ENCODE results near the gene TRPM1.

The TRPM1 gene

DNA sequence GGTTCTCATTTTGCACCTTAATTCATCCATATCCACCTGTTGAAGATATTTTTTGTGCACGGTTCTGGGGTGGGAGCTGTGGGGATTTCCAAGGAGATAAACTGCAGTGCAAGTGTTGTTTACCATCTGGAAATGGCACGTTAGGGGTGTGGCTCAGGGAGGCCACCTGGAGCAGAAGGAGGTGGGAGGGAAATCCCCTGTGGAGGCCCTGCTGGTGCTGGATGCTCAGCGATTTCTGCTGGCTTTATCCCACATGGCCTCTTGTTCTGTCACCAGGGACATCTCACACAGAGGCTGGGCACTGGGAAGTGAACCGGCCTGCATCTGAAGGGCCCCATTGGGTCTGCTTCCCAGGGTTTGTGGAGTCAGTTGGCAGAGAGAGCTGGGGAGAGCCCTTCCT, 24.3 kb downstream of the TRPM1 start:
- Histone ChIP-seq H3K9me3 (ENCODE audit: severe bottlenecking) (no peaks in the 10 kb centered on the region), H3K4me3 (ENCODE audit: low read depth, low read length) (no peak overlapping the region), H3K27ac (peak overlapping the region; percentile 34; the same call in 1 of the 2 replicates), H3K36me3 (no peaks in the 10 kb centered on the region), H3K27me3 (ENCODE audit: insufficient read depth, low read depth, severe bottlenecking) (no peaks in the 10 kb centered on the region)
- peak; percentile 70 for DNase-seq
- TF ChIP-seq, protein P1, sequence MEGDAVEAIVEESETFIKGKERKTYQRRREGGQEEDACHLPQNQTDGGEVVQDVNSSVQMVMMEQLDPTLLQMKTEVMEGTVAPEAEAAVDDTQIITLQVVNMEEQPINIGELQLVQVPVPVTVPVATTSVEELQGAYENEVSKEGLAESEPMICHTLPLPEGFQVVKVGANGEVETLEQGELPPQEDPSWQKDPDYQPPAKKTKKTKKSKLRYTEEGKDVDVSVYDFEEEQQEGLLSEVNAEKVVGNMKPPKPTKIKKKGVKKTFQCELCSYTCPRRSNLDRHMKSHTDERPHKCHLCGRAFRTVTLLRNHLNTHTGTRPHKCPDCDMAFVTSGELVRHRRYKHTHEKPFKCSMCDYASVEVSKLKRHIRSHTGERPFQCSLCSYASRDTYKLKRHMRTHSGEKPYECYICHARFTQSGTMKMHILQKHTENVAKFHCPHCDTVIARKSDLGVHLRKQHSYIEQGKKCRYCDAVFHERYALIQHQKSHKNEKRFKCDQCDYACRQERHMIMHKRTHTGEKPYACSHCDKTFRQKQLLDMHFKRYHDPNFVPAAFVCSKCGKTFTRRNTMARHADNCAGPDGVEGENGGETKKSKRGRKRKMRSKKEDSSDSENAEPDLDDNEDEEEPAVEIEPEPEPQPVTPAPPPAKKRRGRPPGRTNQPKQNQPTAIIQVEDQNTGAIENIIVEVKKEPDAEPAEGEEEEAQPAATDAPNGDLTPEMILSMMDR (IDR thresholded peaks at IDR 0.05; ENCODE audit: low read depth, low read length): no peak

DNA sequence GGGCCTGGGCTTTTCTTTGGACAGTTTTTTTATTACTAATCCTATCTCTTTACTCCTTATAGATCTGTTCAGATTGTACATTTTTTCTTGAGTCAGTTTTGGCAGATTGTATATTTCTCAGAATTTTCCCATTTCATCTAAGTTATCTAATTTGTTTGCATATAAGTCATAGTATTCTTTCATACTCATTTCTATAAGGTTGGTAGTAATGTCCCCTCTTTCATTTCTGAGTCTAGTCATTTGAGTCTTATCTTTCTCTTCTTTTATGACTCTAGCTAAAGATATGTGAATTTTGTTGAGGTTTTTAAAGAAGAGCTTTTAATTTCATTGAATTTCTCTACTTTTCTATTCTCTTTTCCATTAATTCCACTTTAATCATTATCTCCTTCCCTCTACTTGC, 27.2 kb downstream of the TRPM1 start:
- TF ChIP-seq, protein P1 (IDR thresholded peaks at IDR 0.05; ENCODE audit: low read depth, low read length): no peak
- DNase-seq: no peak

DNA sequence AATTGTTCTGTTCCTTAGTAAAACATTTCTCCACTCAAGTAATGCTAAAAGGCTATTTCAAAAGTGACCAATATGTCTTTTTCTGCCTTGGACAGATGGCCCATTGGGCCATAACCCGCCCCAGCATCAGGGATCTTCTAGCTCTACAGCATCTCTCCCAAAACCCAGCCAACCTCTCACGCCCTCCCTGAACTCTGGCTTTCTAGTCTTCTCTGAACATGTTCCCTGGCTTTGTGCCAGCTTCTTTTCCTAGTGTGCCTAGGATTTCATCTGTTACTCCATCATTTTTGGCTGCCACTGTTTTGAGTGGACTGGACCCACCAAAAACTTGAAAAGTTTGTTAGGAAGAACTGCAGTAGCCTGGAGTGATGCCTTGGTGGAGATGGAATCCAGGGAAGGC, 30.7 kb downstream of the TRPM1 start:
- Histone ChIP-seq H3K36me3 (no peaks in the 10 kb centered on the region), H3K27me3 (ENCODE audit: insufficient read depth, low read depth, severe bottlenecking) (no peaks in the 10 kb centered on the region), H3K9me3 (ENCODE audit: severe bottlenecking) (no peaks in the 10 kb centered on the region), H3K4me3 (ENCODE audit: low read depth, low read length) (no peak overlapping the region), H3K27ac (no peak overlapping the region)
- no peak for DNase-seq
- TF ChIP-seq, protein P1 (IDR thresholded peaks at IDR 0.05; ENCODE audit: low read depth, low read length): no peak

More for the DNA sequence above, 27.2 kb downstream of the TRPM1 start:
- Histone ChIP-seq H3K36me3 (no peaks in the 10 kb centered on the region), H3K27ac (no peak overlapping the region), H3K9me3 (ENCODE audit: severe bottlenecking) (no peaks in the 10 kb centered on the region), H3K4me3 (ENCODE audit: low read depth, low read length) (no peak overlapping the region), H3K27me3 (ENCODE audit: insufficient read depth, low read depth, severe bottlenecking) (no peaks in the 10 kb centered on the region)

DNA sequence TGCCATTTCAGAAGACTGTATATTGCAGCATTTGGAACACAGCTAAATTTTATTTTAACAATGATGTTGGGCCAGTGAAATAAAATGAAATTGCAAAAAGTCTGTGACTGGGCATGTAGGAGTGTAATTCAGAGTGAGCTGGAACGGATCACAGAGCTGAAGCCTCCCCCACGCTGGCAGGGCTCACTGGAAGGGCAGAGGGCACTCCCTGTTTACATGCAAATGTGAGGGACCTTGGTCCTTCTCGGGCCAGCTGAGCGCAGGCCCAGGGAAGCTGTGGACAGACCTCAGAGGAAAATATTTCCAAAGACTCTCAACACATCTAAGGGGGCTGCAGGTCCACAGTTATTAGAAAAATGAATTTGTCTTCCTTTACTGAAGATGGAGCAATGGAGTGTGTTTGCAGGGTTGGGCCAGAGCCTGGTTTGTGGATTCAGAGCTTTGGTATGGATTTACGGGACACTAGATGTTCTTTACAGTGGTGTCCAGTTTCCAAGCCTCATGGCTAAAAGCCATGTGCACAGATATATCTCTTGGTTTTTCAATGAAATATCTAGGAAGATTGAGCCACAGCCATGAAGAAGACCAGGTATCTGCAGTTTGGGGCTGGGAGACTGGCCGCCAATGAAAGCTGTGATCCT, 32.0 kb downstream of the TRPM1 start:
- Histone ChIP-seq H3K27me3 (ENCODE audit: insufficient read depth, low read depth, severe bottlenecking) (no peaks in the 10 kb centered on the region), H3K4me3 (ENCODE audit: low read depth, low read length) (no peak overlapping the region), H3K36me3 (no peaks in the 10 kb centered on the region), H3K27ac (no peak overlapping the region), H3K9me3 (ENCODE audit: severe bottlenecking) (no peaks in the 10 kb centered on the region)
- DNase-seq: no peak
- TF ChIP-seq, protein P1 (IDR thresholded peaks at IDR 0.05; ENCODE audit: low read depth, low read length): no peak

DNA sequence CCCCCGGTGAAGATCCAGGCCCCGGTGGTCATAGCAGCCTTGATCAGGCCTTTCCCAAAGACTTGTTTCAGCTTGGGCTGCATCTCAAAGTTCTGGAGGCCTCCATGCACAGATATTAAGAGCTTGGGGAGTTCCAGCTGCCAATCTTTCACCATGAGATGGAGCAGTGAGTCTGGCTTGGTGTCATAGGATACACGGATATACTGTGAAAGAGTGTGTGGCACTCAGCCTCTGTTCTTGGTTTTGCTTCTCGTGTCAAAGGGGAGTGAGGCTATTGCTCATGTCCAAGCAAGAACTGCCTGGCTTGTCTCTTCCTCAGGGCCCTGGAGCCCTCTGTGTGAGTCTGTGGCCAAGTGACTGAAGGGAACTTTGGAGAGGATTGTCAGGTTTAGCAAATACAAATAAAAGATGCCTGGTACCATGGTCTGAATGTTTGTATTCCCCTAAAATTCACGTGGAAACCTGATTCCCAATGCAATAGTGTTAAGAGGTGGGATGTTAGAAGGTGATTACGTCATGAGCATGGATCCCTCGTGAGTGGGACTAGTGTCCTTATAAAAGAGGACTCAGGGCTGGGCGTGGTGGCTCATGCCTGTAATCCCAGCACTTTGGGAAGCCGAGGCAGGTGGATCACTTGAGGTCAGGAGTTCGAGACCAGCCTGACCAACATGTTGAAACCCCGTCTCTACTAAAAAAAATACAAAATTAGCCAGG, 33.5 kb downstream of the TRPM1 start:
- H3K27me3 ChIP-seq (ENCODE audit: insufficient read depth, low read depth, severe bottlenecking): no peaks in the 10 kb centered on the region
- TF ChIP-seq, protein P1 (IDR thresholded peaks at IDR 0.05; ENCODE audit: low read depth, low read length): no peak
- H3K27ac ChIP-seq: no peak overlapping the region
- H3K4me3 ChIP-seq (ENCODE audit: low read depth, low read length): no peak overlapping the region
- no peaks in the 10 kb centered on the region for H3K36me3 ChIP-seq
- DNase-seq: no peak
- no peaks in the 10 kb centered on the region for H3K9me3 ChIP-seq (ENCODE audit: severe bottlenecking)

Data from WERI-Rb-1 (cell line).